HepG2 (cell line): ENCODE measurements around the gene OPA3. TPM values are rescaled to one million over a fixed set of nuclear protein-coding genes. Genes with fewer than 3 reads are reported as not detected.
A peak's percentile ranks its signal among the peaks of the same experiment; 100 is the strongest.

Source experiments
- ATAC-seq: fragments of 200-7000 bp; cut with Tn5 transposase; 3 replicates; pipeline ENCODE4 v1.9.1; 2020; ENCODE audit warnings: mild to moderate bottlenecking, moderate library complexity
- BruUV-seq: library from RNA; stranded (reverse); fragments of 400-500 nt; replicated peaks from 2 replicates; lab custom pipeline; 2021; lab: Mats Ljungman, UMichigan
- CTCF ChIA-PET: fragments of 300-600 bp; formaldehyde crosslinking; extraction: SDS; loops from one replicate; lab custom pipeline; 2021; ENCODE audit warnings: low total read pairs, inconsistent platforms, low intra/inter-chr PET ratio; lab: Yijun Ruan, JAX
- POLR2A ChIA-PET: fragments of 350-600 bp; sonication (Branson Sonifier 250); formaldehyde crosslinking; loops from one replicate; lab custom pipeline; 2020; ENCODE audit warnings: antibody characterized with exemption, inconsistent platforms; lab: Yijun Ruan, JAX
- DNase-seq: peaks from one replicate; pipeline ENCODE4 v3.0.0-alpha.2; 2015; ENCODE audit warnings: low spot score
- FAIRE-seq: peaks from 3 replicates; lab custom pipeline; 2011; peaks lifted over from hg19 to GRCh38; lab: Jason Lieb, UNC
- H2AFZ ChIP-seq: one replicate; pipeline ENCODE4 v1.6.1; 2011; ENCODE audit warnings: low read length, inconsistent platforms
- H3K27ac ChIP-seq: fragments of 300-600 bp; 3 replicates; pipeline ENCODE4 v1.8.0; 2011; ENCODE audit warnings: mixed run types, mild to moderate bottlenecking, mixed read lengths, low read length, inconsistent platforms; ENCODE audit not compliant: insufficient read depth; ENCODE audit errors: extremely low read length
- H3K27me3 ChIP-seq, 2 experiments: fragments of 200-600 bp in 1 of 2; 2 replicates in 1 of 2; 3 replicates in 1 of 2; pipeline versions ENCODE4 v1.6.0 to v1.8.0; 2011; ENCODE audit warnings: low read length in 2 of 2, mild to moderate bottlenecking in 2 of 2, moderate library complexity in 2 of 2, inconsistent platforms in 1 of 2; ENCODE audit not compliant: insufficient read depth in 2 of 2, control insufficient read depth in 1 of 2
- H3K36me3 ChIP-seq, 2 experiments: fragments of 200-600 bp in 1 of 2; replicated peaks in 1 of 2; 2 replicates in 1 of 2; 3 replicates in 1 of 2; pipeline versions ENCODE4 v1.5.1 to v1.8.0; 2011; ENCODE audit warnings: low read length in 2 of 2, inconsistent platforms in 1 of 2; ENCODE audit not compliant: insufficient read depth in 2 of 2, control insufficient read depth in 1 of 2
- H3K4me1 ChIP-seq: 2 replicates; pipeline ENCODE4 v1.5.1; 2012; ENCODE audit warnings: low read length, inconsistent platforms; ENCODE audit not compliant: insufficient read depth
- H3K4me2 ChIP-seq: 2 replicates; pipeline ENCODE4 v1.6.0; 2011; ENCODE audit warnings: low read depth, low read length, inconsistent platforms
- H3K4me3 ChIP-seq, 3 experiments: fragments of 200-600 bp in 1 of 3; sonication (generic), shearing (Covaris generic) in 1 of 3; replicated peaks in 1 of 3; 2 replicates each; pipeline ENCODE4 v1.5.1; 2011 to 2016; ENCODE audit warnings: low read length in 3 of 3, inconsistent platforms in 2 of 3, low read depth in 2 of 3, mild to moderate bottlenecking in 2 of 3, control low read depth in 1 of 3, mixed read lengths in 1 of 3; ENCODE audit not compliant: insufficient read depth in 1 of 3
- H3K79me2 ChIP-seq: one replicate; pipeline ENCODE4 v1.6.1; 2011; ENCODE audit warnings: low read length, inconsistent platforms; ENCODE audit not compliant: insufficient read depth
- H3K9ac ChIP-seq: 2 replicates; pipeline ENCODE4 v1.6.0; 2011; ENCODE audit warnings: mild to moderate bottlenecking, low read depth, low read length, inconsistent platforms; ENCODE audit not compliant: insufficient read depth
- H3K9me3 ChIP-seq: 2 replicates; pipeline ENCODE4 v1.5.1; 2012; ENCODE audit warnings: mild to moderate bottlenecking, low read length
- H4K20me1 ChIP-seq: 2 replicates; pipeline ENCODE4 v1.6.0; 2011; ENCODE audit warnings: inconsistent platforms, mild to moderate bottlenecking, low read length, moderate library complexity; ENCODE audit not compliant: insufficient read depth
- CBX2 ChIP-seq, 2 experiments: fragments of 200-600 bp in 1 of 2; sonication (generic); formaldehyde crosslinking in 1 of 2; IDR thresholded peaks; 2 replicates each; pipeline versions ENCODE4 v1.7.0 to v1.8.1; 2018 to 2022; ENCODE audit warnings: low read depth in 2 of 2, low read length in 1 of 2, mild to moderate bottlenecking in 1 of 2, missing genetic modification reagents in 1 of 2
- FOXO4 ChIP-seq: sonication (generic); formaldehyde crosslinking; conservative IDR thresholded peaks from 2 replicates; pipeline ENCODE4 v1.8.1; 2023; ENCODE audit warnings: missing genetic modification reagents
- GFI1 ChIP-seq: sonication (generic); formaldehyde crosslinking; IDR thresholded peaks from 2 replicates; pipeline ENCODE4 v1.5.0; 2020; ENCODE audit warnings: missing genetic modification reagents, mild to moderate bottlenecking, borderline replicate concordance
- HDAC2 ChIP-seq: sonication (generic); formaldehyde crosslinking; IDR thresholded peaks from 2 replicates; pipeline ENCODE4 v1.4.0; 2020; ENCODE audit warnings: missing genetic modification reagents
- IKZF5 ChIP-seq: IDR thresholded peaks from 2 replicates; pipeline ENCODE4 v1.6.1; 2018; ENCODE audit warnings: missing genetic modification reagents, mild to moderate bottlenecking, missing compliant biosample characterization
- KAT7 ChIP-seq: IDR thresholded peaks from 2 replicates; pipeline ENCODE4 v1.6.1; 2018; ENCODE audit warnings: borderline replicate concordance, missing compliant biosample characterization
- KLF11 ChIP-seq: IDR thresholded peaks from 2 replicates; pipeline ENCODE4 v1.6.1; 2016; ENCODE audit warnings: missing compliant biosample characterization
- MAZ ChIP-seq, 2 experiments: sonication (generic) in 1 of 2; formaldehyde crosslinking in 1 of 2; IDR thresholded peaks; 2 replicates each; pipeline versions ENCODE4 v1.5.0 to v1.6.1; 2012 to 2020; ENCODE audit warnings: low read depth in 2 of 2, mild to moderate bottlenecking in 2 of 2, borderline replicate concordance in 1 of 2, improper control_type of control experiment in 1 of 2, low read length in 1 of 2, missing genetic modification reagents in 1 of 2, moderate library complexity in 1 of 2
- MEF2D ChIP-seq: sonication (generic); formaldehyde crosslinking; IDR thresholded peaks from 2 replicates; pipeline ENCODE4 v1.5.1; 2020; ENCODE audit warnings: mild to moderate bottlenecking, missing genetic modification reagents
- POLR2G ChIP-seq: fragments of 200-400 bp; formaldehyde crosslinking; IDR thresholded peaks from 2 replicates; pipeline ENCODE4 v1.6.1; 2018; ENCODE audit warnings: mild to moderate bottlenecking, low read depth, low read length, moderate library complexity
- SPEN ChIP-seq: sonication (generic); formaldehyde crosslinking; IDR thresholded peaks from 2 replicates; pipeline ENCODE4 v1.5.1; 2020; ENCODE audit warnings: low read depth, mild to moderate bottlenecking, missing genetic modification reagents
- TARDBP ChIP-seq: sonication (generic); formaldehyde crosslinking; IDR thresholded peaks from 2 replicates; pipeline ENCODE4 v1.8.0; 2022; ENCODE audit warnings: mild to moderate bottlenecking, missing genetic modification reagents
- ZNF556 ChIP-seq: sonication (generic); formaldehyde crosslinking; IDR thresholded peaks from 2 replicates; pipeline ENCODE4 v1.4.0; 2020; ENCODE audit warnings: mild to moderate bottlenecking, missing genetic modification reagents, borderline replicate concordance
- ZZZ3 ChIP-seq: sonication (generic); formaldehyde crosslinking; IDR thresholded peaks from 2 replicates; pipeline ENCODE4 v1.4.0; 2020; ENCODE audit warnings: missing genetic modification reagents, mild to moderate bottlenecking, borderline replicate concordance
- WGBS: methylation state at CpG from one replicate; pipeline ENCODE4 v1.1.6; 2017; ENCODE audit warnings: low lambda C conversion rate; 5-methylcytosine and 5-hydroxymethylcytosine counted together
- in situ Hi-C: cut with HindIII; loops from 2 replicates; pipeline ENCODE4 v1.10.0; 2017; ENCODE audit warnings: low pct_unique_long_range_greater_than_20kb; ENCODE audit not compliant: extremely low pct_ligation_motif_present
- intact Hi-C: fragments of 100-400 bp; cut with micrococcal nuclease; formaldehyde crosslinking; loops from one replicate; pipeline ENCODE4 v1.10.0; 2022; ENCODE audit not compliant: unreplicated experiment
- polyA plus RNA-seq, 8 experiments: library from polyadenylated mRNA; depleted of rRNA in 3 of 8; stranded (reverse) in 7 of 8; unstranded in 1 of 8; fragments of >200 nt; fragmentation: Illumina TruSeq in 4 of 8; extraction: Trizol in 4 of 8; gene quantifications; 2 replicates each; pipeline versions ENCODE4 v1.2.1 to v1.2.3, GENCODE V29; 2011 to 2016; ENCODE audit warnings: low read depth in 4 of 8, missing spikeins in 1 of 8, mixed read lengths in 1 of 8; ENCODE audit not compliant: insufficient read depth in 1 of 8
- total RNA-seq, 5 experiments: library from RNA; depleted of rRNA; stranded (reverse); fragments of >200 nt; fragmentation: Illumina TruSeq; extraction: Trizol; gene quantifications; 2 replicates each; pipeline ENCODE4 v1.2.3, GENCODE V29; 2016; ENCODE audit warnings: low read depth in 1 of 5
- TF ChIP-seq, protein P1 (sequence below): sonication (generic); formaldehyde crosslinking; IDR thresholded peaks from 2 replicates; pipeline ENCODE4 v1.4.0; 2020; ENCODE audit warnings: missing genetic modification reagents, low read depth, mild to moderate bottlenecking, borderline replicate concordance

Gene OPA3
- total and polyA plus RNA-seq, 2 of the 13 experiments (the other 11 are each of a cell fraction or from before 2014, with no cell fraction given): 8.3 to 17.7 TPM

- FAIRE-seq: no peak
- POLR2A ChIA-PET: interaction anchor here (1.5 to 1.6 kb wide), 2 partner anchors 77 to 132 kb away, joined by 3 to 7 read pairs; partner anchors contain the start of gene EML2
- TF ChIP-seq ZZZ3 (CRISPR knock-in tag): no peak
- TF ChIP-seq GFI1 (CRISPR knock-in tag): 0 out of 2 replicates have a peak, but pooled peaks have one; percentile 18
- TF ChIP-seq KAT7: peak; percentile 45; the same call in 1 of the 2 replicates
- peak; percentile 96 for TF ChIP-seq POLR2G
- 0 out of 2 replicates have a peak, but pooled peaks have one; percentile 11 for TF ChIP-seq MEF2D (CRISPR knock-in tag)
- TF ChIP-seq, protein P1, sequence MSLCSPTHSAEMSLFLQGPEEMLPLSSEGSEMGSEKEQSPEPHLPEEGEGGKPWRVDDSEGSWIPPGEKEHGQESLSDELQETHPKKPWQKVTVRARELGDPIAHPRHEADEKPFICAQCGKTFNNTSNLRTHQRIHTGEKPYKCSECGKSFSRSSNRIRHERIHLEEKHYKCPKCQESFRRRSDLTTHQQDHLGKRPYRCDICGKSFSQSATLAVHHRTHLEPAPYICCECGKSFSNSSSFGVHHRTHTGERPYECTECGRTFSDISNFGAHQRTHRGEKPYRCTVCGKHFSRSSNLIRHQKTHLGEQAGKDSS: peak; percentile 41; the same call in 1 of the 2 replicates
- peak; percentile 60; the same call in 1 of the 2 replicates for TF ChIP-seq MAZ (IDR thresholded peaks at IDR 0.05; ENCODE audit: borderline replicate concordance, low read depth, low read length)
- TF ChIP-seq MAZ (CRISPR knock-in tag; IDR thresholded peaks at IDR 0.05; ENCODE audit: low read depth): no peak
- TF ChIP-seq IKZF5 (CRISPR knock-in tag): peak; percentile 72
- TF ChIP-seq FOXO4 (CRISPR knock-in tag): no peak
- TF ChIP-seq SPEN: peak; percentile 73
- no peak for TF ChIP-seq CBX2 (IDR thresholded peaks at IDR 0.05; ENCODE audit: low read depth, low read length)
- no peak for TF ChIP-seq CBX2 (CRISPR knock-in tag; IDR thresholded peaks at IDR 0.05; ENCODE audit: low read depth)
- peak; percentile 71; the same call in 1 of the 2 replicates for TF ChIP-seq ZNF556 (CRISPR knock-in tag)
- TF ChIP-seq KLF11 (CRISPR knock-in tag): 0 out of 2 replicates have a peak, but pooled peaks have one; percentile 25
- TF ChIP-seq HDAC2 (CRISPR knock-in tag): peak; percentile 51
- 0 out of 2 replicates have a peak, but pooled peaks have one; percentile 22 for TF ChIP-seq TARDBP (CRISPR knock-in tag)
These were observed 77.4 kb downstream of the OPA3 start, which contains the start of gene VASP for GRCh38 chr19:45506989-45507871. TSS of gene VASP (plus strand) at chr19:45507479. CDS start at chr19:45507772, 293 bp downstream.

More at GRCh38 chr19:45506989-45507871, 77.4 kb downstream of the OPA3 start, which contains the start of gene VASP:
- WGBS: 1% methylated on average over 35 of the region's 65 CpGs
- Histone ChIP-seq H3K27me3 (no peaks in the 10 kb centered on the region; a peak in 1 of 5 replicates), H3K4me2 (peak within 1 kb of the TSS; percentile 99), H3K79me2 (peaks cover 44% of the 10 kb centered on the region), H3K4me1 (peaks cover 53% of the 10 kb centered on the region), H4K20me1 (0 out of 2 replicates have a peak, but pooled peaks cover 5% of the 10 kb centered on the region), H3K4me3 (peak within 1 kb of the TSS; percentile 92 to 100 (median 96)), H3K9me3 (no peaks in the 10 kb centered on the region), H2AFZ (peak within 1 kb of the TSS; percentile 69), H3K36me3 (peaks cover 4 to 6% of the 10 kb centered on the region in 2 experiments; a peak in 1 of 5 replicates), H3K9ac (peak within 1 kb of the TSS; percentile 94), H3K27ac (peak within 1 kb of the TSS; percentile 77)
- DNase-seq (peak; percentile 73), ATAC-seq (peak; percentile 71)
- intact Hi-C loops: no loop called here
- CTCF ChIA-PET: interaction anchor here (1.8 kb wide), 1 partner anchor 14 kb away, joined by 4 read pairs; no protein-coding TSS in a partner anchor
- in situ Hi-C loops: no loop called here
- BruUV-seq: no TSS peak
